Loucy (cell line): Measurements from ENCODE around the gene NTN1.

Experiments used
- EZH2phosphoT487 ChIP-seq: fragments of 200-600 bp; IDR thresholded peaks from 2 replicates; pipeline ENCODE4 v1.6.1; 2018; ENCODE audit warnings: antibody characterized with exemption, mild to moderate bottlenecking, moderate library complexity, borderline replicate concordance
- TF ChIP-seq, protein P1 (sequence below): fragments of 200-600 bp; sonication (generic); conservative IDR thresholded peaks from 2 replicates; pipeline ENCODE4 v1.5.1; 2014; ENCODE audit warnings: mild to moderate bottlenecking, antibody characterized with exemption, low read length

DNA sequence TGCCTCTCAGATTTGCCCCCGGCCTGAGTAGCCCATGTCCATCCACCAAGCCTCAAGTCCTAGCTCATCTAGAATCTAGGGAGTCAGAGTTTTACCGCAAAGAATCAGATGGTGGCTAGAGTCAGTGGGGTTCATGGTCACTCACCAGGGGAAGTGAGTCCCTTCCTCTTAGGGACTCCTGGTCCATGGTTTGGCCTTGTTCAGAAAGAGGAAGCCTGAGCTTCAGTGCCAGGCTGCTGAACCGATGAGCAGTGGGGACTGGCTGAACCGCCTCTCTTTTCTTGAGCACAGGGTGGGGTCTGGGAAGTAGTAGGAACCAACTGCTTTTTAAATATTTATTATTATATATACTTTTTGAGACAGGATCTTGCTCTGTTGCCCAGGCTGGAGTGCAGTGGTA lies 160.3 kb downstream of the NTN1 start:
- TF ChIP-seq, protein P1, sequence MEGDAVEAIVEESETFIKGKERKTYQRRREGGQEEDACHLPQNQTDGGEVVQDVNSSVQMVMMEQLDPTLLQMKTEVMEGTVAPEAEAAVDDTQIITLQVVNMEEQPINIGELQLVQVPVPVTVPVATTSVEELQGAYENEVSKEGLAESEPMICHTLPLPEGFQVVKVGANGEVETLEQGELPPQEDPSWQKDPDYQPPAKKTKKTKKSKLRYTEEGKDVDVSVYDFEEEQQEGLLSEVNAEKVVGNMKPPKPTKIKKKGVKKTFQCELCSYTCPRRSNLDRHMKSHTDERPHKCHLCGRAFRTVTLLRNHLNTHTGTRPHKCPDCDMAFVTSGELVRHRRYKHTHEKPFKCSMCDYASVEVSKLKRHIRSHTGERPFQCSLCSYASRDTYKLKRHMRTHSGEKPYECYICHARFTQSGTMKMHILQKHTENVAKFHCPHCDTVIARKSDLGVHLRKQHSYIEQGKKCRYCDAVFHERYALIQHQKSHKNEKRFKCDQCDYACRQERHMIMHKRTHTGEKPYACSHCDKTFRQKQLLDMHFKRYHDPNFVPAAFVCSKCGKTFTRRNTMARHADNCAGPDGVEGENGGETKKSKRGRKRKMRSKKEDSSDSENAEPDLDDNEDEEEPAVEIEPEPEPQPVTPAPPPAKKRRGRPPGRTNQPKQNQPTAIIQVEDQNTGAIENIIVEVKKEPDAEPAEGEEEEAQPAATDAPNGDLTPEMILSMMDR: no peak
- TF ChIP-seq EZH2phosphoT487: no peak
